ENCODE results near the gene ITFG1. TPM values are rescaled to one million over a fixed set of nuclear protein-coding genes. Genes with fewer than 3 reads are reported as not detected.
"Not testable (repeated sequence)": the region's sequence is repeated elsewhere in the genome, so short reads cannot be mapped to it uniquely, and the experiment has no call there.

ITFG1 gene
- polyA plus RNA-seq, 2 donors = 9.0 to 16.8 TPM

DNA sequence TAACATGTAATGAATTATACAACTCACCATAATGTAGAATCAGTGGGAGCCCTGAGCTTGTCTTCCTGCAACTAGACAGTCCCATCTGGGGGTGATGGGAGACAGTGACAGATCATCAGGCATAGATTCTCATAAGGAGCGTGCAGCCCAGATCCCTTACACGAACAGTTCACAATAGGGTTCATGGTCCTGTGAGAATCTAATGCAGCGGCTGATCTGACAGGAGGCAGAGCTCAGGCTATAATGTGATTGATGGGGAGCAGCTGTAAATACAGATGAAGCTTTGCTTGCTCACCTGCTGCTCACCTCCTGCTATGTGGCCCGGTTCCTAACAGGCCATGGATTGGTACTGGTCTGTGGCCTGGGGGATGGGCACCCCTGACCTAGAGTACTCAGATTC is 257.4 kb downstream of the ITFG1 start:
- WGBS, 2 donors = 84 to 89% methylated on average over 4 of the region's 4 CpGs
- H3K27ac ChIP-seq (ENCODE audit: low read depth in 2 of 2, low read length in 1 of 2); H3K27me3 ChIP-seq (ENCODE audit: control insufficient read depth in 1 of 2, insufficient read depth in 2 of 2, low read length in 2 of 2): not testable (repeated sequence)

DNA sequence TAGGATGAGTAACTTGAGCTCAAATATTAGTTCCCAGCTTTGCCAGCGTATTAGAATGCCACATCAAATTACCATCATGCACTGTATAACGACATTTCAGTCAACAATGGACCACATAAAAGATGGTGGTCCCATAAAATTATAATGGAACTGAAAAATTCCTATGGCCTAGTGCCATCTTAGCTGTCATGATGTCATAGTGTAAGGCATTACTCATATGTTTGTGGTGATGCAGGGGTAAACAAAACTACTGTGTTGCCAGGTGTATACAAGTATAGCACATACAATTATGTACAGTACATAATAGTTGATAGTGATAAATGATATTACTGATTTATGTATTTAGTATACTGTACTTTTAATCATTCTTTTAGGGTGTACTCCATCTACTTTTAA is 262.7 kb downstream of the ITFG1 start:
- H3K4me3 ChIP-seq (ENCODE audit: low read depth in 1 of 2, low read length in 2 of 2) = no peak overlapping the region
- H3K4me1 ChIP-seq (ENCODE audit: control insufficient read depth in 2 of 2, insufficient read depth in 2 of 2, low read length in 1 of 2) = no peaks in the 10 kb centered on the region
- no peak overlapping the region for H3K27ac ChIP-seq (ENCODE audit: low read depth in 2 of 2, low read length in 1 of 2)
- H3K27me3 ChIP-seq (ENCODE audit: control insufficient read depth in 1 of 2, insufficient read depth in 2 of 2, low read length in 2 of 2) = no peaks in the 10 kb centered on the region
- WGBS, 2 donors = 96 to 97% methylated on average over 2 of the region's 2 CpGs
- H3K9me3 ChIP-seq (ENCODE audit: control insufficient read depth in 2 of 2, insufficient read depth in 1 of 2, low read depth in 1 of 2, low read length in 1 of 2) = no peaks in the 10 kb centered on the region
- H3K36me3 ChIP-seq (ENCODE audit: control insufficient read depth in 2 of 2, insufficient read depth in 2 of 2, low read length in 1 of 2) = no peaks in the 10 kb centered on the region

More for the DNA sequence above, 257.4 kb downstream of the ITFG1 start:
- not testable (repeated sequence) for H3K36me3 ChIP-seq (ENCODE audit: control insufficient read depth in 2 of 2, insufficient read depth in 2 of 2, low read length in 1 of 2); H3K4me3 ChIP-seq (ENCODE audit: low read depth in 1 of 2, low read length in 2 of 2); H3K4me1 ChIP-seq (ENCODE audit: control insufficient read depth in 2 of 2, insufficient read depth in 2 of 2, low read length in 1 of 2); H3K9me3 ChIP-seq (ENCODE audit: control insufficient read depth in 2 of 2, insufficient read depth in 1 of 2, low read depth in 1 of 2, low read length in 1 of 2)

DNA sequence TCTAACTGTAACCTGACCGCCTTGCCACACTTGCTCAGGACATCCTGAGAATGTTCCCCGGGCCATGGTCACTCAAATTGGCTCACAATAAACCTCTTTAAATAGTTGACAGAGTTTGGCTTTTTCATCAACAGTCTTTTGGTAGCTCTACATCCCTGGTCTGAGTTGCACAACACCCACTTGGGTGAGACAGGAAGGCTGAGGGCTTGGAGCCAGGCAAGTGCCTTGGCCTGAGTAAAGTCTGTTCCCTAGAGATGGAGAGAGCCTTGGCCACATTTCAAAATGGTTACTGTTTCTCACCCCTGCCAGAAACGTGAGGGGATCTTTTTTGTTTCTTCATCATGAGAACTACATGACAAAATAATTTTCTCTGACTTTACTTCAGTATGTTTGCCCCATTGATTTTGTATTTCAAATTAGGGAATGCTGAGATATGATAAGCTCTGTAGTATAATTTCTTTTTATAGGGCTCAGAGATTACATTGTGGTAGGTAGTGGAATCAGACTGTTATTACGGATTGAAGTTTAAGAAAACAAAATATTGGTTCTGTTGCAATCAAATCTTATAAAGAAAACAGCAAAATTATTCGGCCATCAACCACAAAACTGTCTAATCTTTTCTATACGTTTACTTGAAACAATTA is 263.2 kb downstream of the ITFG1 start:
- no peak overlapping the region for H3K27ac ChIP-seq (ENCODE audit: low read depth in 2 of 2, low read length in 1 of 2)
- no peaks in the 10 kb centered on the region for H3K9me3 ChIP-seq (ENCODE audit: control insufficient read depth in 2 of 2, insufficient read depth in 1 of 2, low read depth in 1 of 2, low read length in 1 of 2)
- 84 to 85% methylated on average over 6 of the region's 6 CpGs for WGBS, 2 donors
- no peaks in the 10 kb centered on the region for H3K4me1 ChIP-seq (ENCODE audit: control insufficient read depth in 2 of 2, insufficient read depth in 2 of 2, low read length in 1 of 2)
- no peaks in the 10 kb centered on the region for H3K27me3 ChIP-seq (ENCODE audit: control insufficient read depth in 1 of 2, insufficient read depth in 2 of 2, low read length in 2 of 2)
- no peaks in the 10 kb centered on the region for H3K36me3 ChIP-seq (ENCODE audit: control insufficient read depth in 2 of 2, insufficient read depth in 2 of 2, low read length in 1 of 2)
- H3K4me3 ChIP-seq (ENCODE audit: low read depth in 1 of 2, low read length in 2 of 2) = no peak overlapping the region

DNA sequence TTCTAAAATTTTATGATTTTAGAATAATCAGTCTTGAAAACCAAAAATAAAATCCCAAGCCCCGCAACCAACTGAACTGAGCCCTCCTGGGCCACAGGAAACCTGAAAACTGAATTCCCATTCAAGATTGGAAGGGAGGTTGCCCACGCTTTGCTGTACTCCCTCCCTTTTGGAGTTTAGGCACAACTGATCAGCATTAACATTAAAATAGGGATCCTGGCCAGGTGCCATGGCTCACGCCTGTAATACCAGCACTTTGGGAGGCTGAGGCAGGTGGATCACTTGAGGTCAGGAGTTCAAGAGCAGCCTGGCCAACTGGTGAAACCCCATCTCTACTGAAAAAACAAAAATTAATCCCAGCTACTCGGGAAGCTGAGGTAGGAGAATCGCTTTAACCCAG is 264.4 kb downstream of the ITFG1 start:
- Histone ChIP-seq H3K4me3 (ENCODE audit: low read depth in 1 of 2, low read length in 2 of 2) (no peak overlapping the region), H3K36me3 (ENCODE audit: control insufficient read depth in 2 of 2, insufficient read depth in 2 of 2, low read length in 1 of 2) (no peaks in the 10 kb centered on the region), H3K4me1 (ENCODE audit: control insufficient read depth in 2 of 2, insufficient read depth in 2 of 2, low read length in 1 of 2) (no peaks in the 10 kb centered on the region), H3K27ac (ENCODE audit: low read depth in 2 of 2, low read length in 1 of 2) (no peak overlapping the region), H3K27me3 (ENCODE audit: control insufficient read depth in 1 of 2, insufficient read depth in 2 of 2, low read length in 2 of 2) (no peaks in the 10 kb centered on the region), H3K9me3 (ENCODE audit: control insufficient read depth in 2 of 2, insufficient read depth in 1 of 2, low read depth in 1 of 2, low read length in 1 of 2) (no peaks in the 10 kb centered on the region)
- 86 to 89% methylated on average over 5 of the region's 5 CpGs for WGBS, 2 donors

DNA sequence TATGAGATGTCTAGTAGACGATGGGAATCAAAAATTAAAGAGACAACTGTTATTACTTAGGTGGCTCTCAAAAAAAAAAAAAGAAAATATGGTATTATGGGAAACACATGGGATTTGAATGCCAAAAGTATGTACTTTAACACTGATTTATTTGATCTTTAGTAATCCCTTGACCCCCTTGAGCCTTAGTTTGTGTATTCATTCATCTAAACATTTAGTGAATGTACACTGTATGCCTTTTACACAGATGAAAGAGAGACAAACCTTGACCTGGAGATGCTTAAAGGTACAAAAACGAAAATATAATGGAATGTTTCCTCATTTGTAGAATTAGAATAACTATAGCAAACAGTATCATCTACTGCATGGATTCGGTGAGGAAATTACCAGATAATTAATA is 278.5 kb downstream of the ITFG1 start:
- Histone ChIP-seq H3K9me3 (ENCODE audit: control insufficient read depth in 2 of 2, insufficient read depth in 1 of 2, low read depth in 1 of 2, low read length in 1 of 2) (no peaks in the 10 kb centered on the region), H3K36me3 (ENCODE audit: control insufficient read depth in 2 of 2, insufficient read depth in 2 of 2, low read length in 1 of 2) (no peaks in the 10 kb centered on the region), H3K27ac (ENCODE audit: low read depth in 2 of 2, low read length in 1 of 2) (no peak overlapping the region), H3K27me3 (ENCODE audit: control insufficient read depth in 1 of 2, insufficient read depth in 2 of 2, low read length in 2 of 2) (no peaks in the 10 kb centered on the region), H3K4me1 (ENCODE audit: control insufficient read depth in 2 of 2, insufficient read depth in 2 of 2, low read length in 1 of 2) (no peaks in the 10 kb centered on the region), H3K4me3 (ENCODE audit: low read depth in 1 of 2, low read length in 2 of 2) (no peak overlapping the region)
- WGBS, 2 donors = 87 to 93% methylated on average over 3 of the region's 3 CpGs

DNA sequence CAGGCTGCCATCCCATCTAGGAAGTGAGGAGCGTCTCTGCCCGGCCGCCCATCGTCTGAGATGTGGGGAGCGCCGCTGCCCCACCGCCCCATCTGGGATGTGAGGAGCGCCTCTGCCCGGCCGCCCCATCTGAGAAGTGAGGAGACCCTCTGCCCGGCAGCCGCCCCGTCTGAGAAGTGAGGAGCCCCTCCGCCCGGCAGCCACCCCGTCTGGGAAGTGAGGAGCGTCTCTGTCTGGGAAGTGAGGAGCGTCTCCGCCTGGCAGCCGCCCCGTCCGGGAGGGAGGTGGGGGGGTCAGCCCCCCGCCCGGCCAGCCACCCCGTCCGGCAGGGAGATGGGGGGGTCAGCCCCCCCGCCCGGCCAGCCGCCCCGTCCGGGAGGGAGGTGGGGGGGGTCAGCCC is 279.8 kb downstream of the ITFG1 start:
- H3K9me3 ChIP-seq (ENCODE audit: control insufficient read depth in 2 of 2, insufficient read depth in 1 of 2, low read depth in 1 of 2, low read length in 1 of 2); H3K36me3 ChIP-seq (ENCODE audit: control insufficient read depth in 2 of 2, insufficient read depth in 2 of 2, low read length in 1 of 2); H3K4me3 ChIP-seq (ENCODE audit: low read depth in 1 of 2, low read length in 2 of 2); H3K27me3 ChIP-seq (ENCODE audit: control insufficient read depth in 1 of 2, insufficient read depth in 2 of 2, low read length in 2 of 2); H3K27ac ChIP-seq (ENCODE audit: low read depth in 2 of 2, low read length in 1 of 2); H3K4me1 ChIP-seq (ENCODE audit: control insufficient read depth in 2 of 2, insufficient read depth in 2 of 2, low read length in 1 of 2): not testable (repeated sequence)
- 93 to 98% methylated on average over 15 to 27 of the region's 31 CpGs for WGBS, 2 donors

DNA sequence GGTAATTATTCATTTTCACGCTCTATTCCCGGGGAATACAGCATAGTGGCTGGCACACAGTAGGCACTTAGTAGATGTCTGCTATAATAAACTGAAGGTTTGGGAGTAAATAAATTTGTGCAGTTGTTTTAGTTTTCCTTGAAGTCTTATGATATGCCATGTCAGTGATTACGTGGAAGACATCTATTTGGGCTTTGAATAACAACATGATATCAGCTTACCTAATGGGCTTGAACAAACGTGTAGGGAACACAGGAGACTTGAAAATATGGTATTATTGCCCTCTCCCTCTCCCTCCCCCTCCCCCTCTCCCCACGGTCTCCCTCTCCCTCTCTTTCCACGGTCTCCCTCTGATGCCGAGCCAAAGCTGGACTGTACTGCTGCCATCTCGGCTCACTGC is 280.8 kb downstream of the ITFG1 start:
- Histone ChIP-seq H3K27me3 (ENCODE audit: control insufficient read depth in 1 of 2, insufficient read depth in 2 of 2, low read length in 2 of 2) (no peaks in the 10 kb centered on the region), H3K4me3 (ENCODE audit: low read depth in 1 of 2, low read length in 2 of 2) (no peak overlapping the region), H3K36me3 (ENCODE audit: control insufficient read depth in 2 of 2, insufficient read depth in 2 of 2, low read length in 1 of 2) (peaks cover 0 to 2% of the 10 kb centered on the region in 2 donors), H3K4me1 (ENCODE audit: control insufficient read depth in 2 of 2, insufficient read depth in 2 of 2, low read length in 1 of 2) (no peaks in the 10 kb centered on the region), H3K9me3 (ENCODE audit: control insufficient read depth in 2 of 2, insufficient read depth in 1 of 2, low read depth in 1 of 2, low read length in 1 of 2) (no peaks in the 10 kb centered on the region), H3K27ac (ENCODE audit: low read depth in 2 of 2, low read length in 1 of 2) (no peak overlapping the region)
- WGBS, 2 donors = 88 to 91% methylated on average over 8 of the region's 8 CpGs

DNA sequence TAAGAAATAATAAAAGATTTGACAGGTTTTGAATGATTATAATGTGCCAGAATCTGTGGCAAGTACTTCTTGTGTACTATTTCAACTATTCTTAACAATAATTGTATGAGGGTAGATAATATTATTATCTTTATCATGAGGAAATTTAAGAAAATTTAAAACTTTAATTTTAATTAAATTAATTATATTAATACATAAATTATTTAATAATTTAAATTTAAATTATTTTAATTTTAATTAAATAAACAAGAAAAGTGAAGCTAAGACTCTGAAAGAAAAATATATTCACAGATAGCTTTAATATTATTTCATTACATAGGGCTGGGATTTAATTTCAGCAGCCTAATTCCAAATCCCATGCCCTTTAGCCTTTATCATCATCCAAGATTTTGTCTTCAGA is 285.7 kb downstream of the ITFG1 start:
- no peaks in the 10 kb centered on the region for H3K9me3 ChIP-seq (ENCODE audit: control insufficient read depth in 2 of 2, insufficient read depth in 1 of 2, low read depth in 1 of 2, low read length in 1 of 2)

DNA sequence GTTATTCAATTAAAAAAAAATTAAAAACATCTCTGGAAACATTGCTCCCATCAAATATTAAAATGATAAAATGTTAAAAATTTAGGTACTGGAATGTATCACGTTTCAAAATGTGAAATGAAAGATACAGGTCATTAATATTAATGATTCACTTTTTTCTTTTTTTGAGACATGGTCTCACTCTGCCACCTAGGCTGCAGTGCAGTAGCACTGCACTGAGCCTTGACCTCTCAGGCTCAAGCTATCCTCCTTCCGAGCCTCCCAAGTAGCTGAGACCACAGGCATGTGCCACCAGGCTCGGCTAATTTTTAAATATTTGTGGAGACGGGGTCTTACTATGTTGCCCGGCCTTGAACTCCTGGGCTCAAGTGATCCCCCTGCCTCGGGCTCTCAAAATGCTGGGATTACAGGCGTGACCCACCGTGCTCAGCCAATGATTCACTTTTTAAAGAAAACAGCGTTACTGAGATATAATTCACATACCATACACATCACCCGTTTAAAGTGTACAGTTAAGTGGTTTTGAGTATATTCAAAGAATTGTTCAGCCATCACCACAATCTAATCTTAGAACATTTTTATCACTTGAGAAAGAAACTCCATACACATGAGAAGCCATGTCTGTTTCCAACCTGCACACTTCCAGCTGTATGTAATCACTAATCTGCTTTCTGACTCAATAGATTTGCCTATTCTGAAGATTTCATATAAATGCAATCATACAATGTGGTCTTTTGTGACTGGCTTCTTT is 298.0 kb downstream of the ITFG1 start:
- Histone ChIP-seq H3K9me3 (ENCODE audit: control insufficient read depth in 2 of 2, insufficient read depth in 1 of 2, low read depth in 1 of 2, low read length in 1 of 2) (no peaks in the 10 kb centered on the region), H3K4me1 (ENCODE audit: control insufficient read depth in 2 of 2, insufficient read depth in 2 of 2, low read length in 1 of 2) (no peaks in the 10 kb centered on the region), H3K27me3 (ENCODE audit: control insufficient read depth in 1 of 2, insufficient read depth in 2 of 2, low read length in 2 of 2) (no peaks in the 10 kb centered on the region), H3K27ac (ENCODE audit: low read depth in 2 of 2, low read length in 1 of 2) (no peak overlapping the region), H3K36me3 (ENCODE audit: control insufficient read depth in 2 of 2, insufficient read depth in 2 of 2, low read length in 1 of 2) (peaks cover 0 to 2% of the 10 kb centered on the region in 2 donors), H3K4me3 (ENCODE audit: low read depth in 1 of 2, low read length in 2 of 2) (no peak overlapping the region)
- WGBS, 2 donors = 92 to 94% methylated on average over 10 of the region's 10 CpGs

More for the DNA sequence above, 285.7 kb downstream of the ITFG1 start:
- H3K4me3 ChIP-seq (ENCODE audit: low read depth in 1 of 2, low read length in 2 of 2) = no peak overlapping the region
- H3K36me3 ChIP-seq (ENCODE audit: control insufficient read depth in 2 of 2, insufficient read depth in 2 of 2, low read length in 1 of 2) = peaks cover 0 to 2% of the 10 kb centered on the region in 2 donors
- H3K27ac ChIP-seq (ENCODE audit: low read depth in 2 of 2, low read length in 1 of 2) = no peak overlapping the region
- no peaks in the 10 kb centered on the region for H3K4me1 ChIP-seq (ENCODE audit: control insufficient read depth in 2 of 2, insufficient read depth in 2 of 2, low read length in 1 of 2)
- no peaks in the 10 kb centered on the region for H3K27me3 ChIP-seq (ENCODE audit: control insufficient read depth in 1 of 2, insufficient read depth in 2 of 2, low read length in 2 of 2)

DNA sequence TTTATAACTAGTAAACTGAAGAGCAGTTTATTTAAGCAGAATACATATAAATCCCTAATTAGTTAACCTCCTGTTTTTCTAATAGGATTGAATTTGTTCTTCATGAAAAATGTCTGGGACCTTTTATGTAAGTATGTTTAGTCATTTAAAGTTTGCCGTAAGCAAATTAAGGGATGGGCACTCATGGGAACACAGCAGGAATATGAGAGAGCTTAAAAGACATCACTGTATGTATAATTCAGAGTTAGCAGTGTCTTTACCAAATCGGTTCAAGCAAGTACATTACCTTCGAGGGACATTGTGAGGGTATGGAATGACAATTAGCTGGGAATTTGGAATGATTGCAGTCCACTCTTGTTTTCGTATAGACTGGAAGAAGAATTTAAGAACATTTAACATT is 299.4 kb downstream of the ITFG1 start:
- no peaks in the 10 kb centered on the region for H3K27me3 ChIP-seq (ENCODE audit: control insufficient read depth in 1 of 2, insufficient read depth in 2 of 2, low read length in 2 of 2)
- no peak overlapping the region for H3K27ac ChIP-seq (ENCODE audit: low read depth in 2 of 2, low read length in 1 of 2)
- no peaks in the 10 kb centered on the region for H3K9me3 ChIP-seq (ENCODE audit: control insufficient read depth in 2 of 2, insufficient read depth in 1 of 2, low read depth in 1 of 2, low read length in 1 of 2)
- WGBS, 2 donors = 90 to 92% methylated on average over 4 of the region's 4 CpGs
- no peaks in the 10 kb centered on the region for H3K4me1 ChIP-seq (ENCODE audit: control insufficient read depth in 2 of 2, insufficient read depth in 2 of 2, low read length in 1 of 2)
- peaks cover 0 to 2% of the 10 kb centered on the region in 2 donors for H3K36me3 ChIP-seq (ENCODE audit: control insufficient read depth in 2 of 2, insufficient read depth in 2 of 2, low read length in 1 of 2)
- H3K4me3 ChIP-seq (ENCODE audit: low read depth in 1 of 2, low read length in 2 of 2) = no peak overlapping the region

All from esophagus (tissue), 2 donors.